CD4-positive, alpha-beta memory T cell (primary cell): ENCODE data around the gene TNNI2. TPM values are rescaled to one million over a fixed set of nuclear protein-coding genes. Genes with fewer than 3 reads are reported as not detected.
A peak's percentile ranks its signal among the peaks of the same experiment; 100 is the strongest.

Source experiments
- CTCF ChIA-PET: fragments of 350-600 bp; sonication (Branson Sonifier 250); formaldehyde crosslinking; loops from one replicate; lab custom pipeline; 2021; ENCODE audit warnings: inconsistent platforms; ENCODE audit not compliant: partially characterized antibody; lab: Charles Lee
- POLR2A ChIA-PET: fragments of 350-600 bp; sonication (Branson Sonifier 250); formaldehyde crosslinking; loops from one replicate; lab custom pipeline; 2021; ENCODE audit not compliant: partially characterized antibody; lab: Charles Lee
- DNase-seq, 5 donors: peaks; one replicate each; pipeline versions ENCODE4 v3.0.0 to v3.0.0-alpha.2; 2020 to 2022; ENCODE audit warnings: mixed read lengths in 1 of 5
- H3K27ac ChIP-seq: one replicate; pipeline ENCODE4 v1.7.0; 2013; ENCODE audit warnings: low read depth, low read length
- H3K27me3 ChIP-seq: 2 replicates; pipeline ENCODE4 v1.7.0; 2013; ENCODE audit warnings: mild to moderate bottlenecking, low read length, moderate library complexity; ENCODE audit not compliant: insufficient read depth
- H3K36me3 ChIP-seq: 2 replicates; pipeline ENCODE4 v1.7.0; 2013; ENCODE audit warnings: mild to moderate bottlenecking, low read length, moderate library complexity; ENCODE audit not compliant: insufficient read depth
- H3K4me1 ChIP-seq: 2 replicates; pipeline ENCODE4 v1.7.0; 2013; ENCODE audit warnings: mild to moderate bottlenecking, low read length, moderate library complexity; ENCODE audit not compliant: insufficient read depth
- H3K4me3 ChIP-seq, 2 donors: one replicate each; pipeline ENCODE4 v1.7.0; 2013; ENCODE audit warnings: low read length in 2 of 2, mild to moderate bottlenecking in 1 of 2
- H3K9me3 ChIP-seq, 2 donors: one replicate each; pipeline ENCODE4 v1.7.0; 2013; ENCODE audit warnings: low read length in 2 of 2, control low read depth in 1 of 2; ENCODE audit not compliant: control insufficient read depth in 1 of 2
- H3K27ac Mint-ChIP-seq, 7 donors: one replicate each; pipeline ENCODE4 v1.8.0; 2020 to 2021; ENCODE audit warnings: mixed read lengths in 7 of 7, mild to moderate bottlenecking in 6 of 7, inconsistent platforms in 3 of 7, moderate library complexity in 3 of 7
- H3K27me3 Mint-ChIP-seq, 2 donors: one replicate each; pipeline ENCODE4 v1.8.0; 2020 to 2021; ENCODE audit warnings: mixed read lengths in 2 of 2
- H3K36me3 Mint-ChIP-seq, 2 donors: one replicate each; pipeline ENCODE4 v1.8.0; 2020 to 2021; ENCODE audit warnings: mixed read lengths in 2 of 2, inconsistent platforms in 1 of 2, mild to moderate bottlenecking in 1 of 2
- H3K4me1 Mint-ChIP-seq, 4 donors: one replicate each; pipeline ENCODE4 v1.8.0; 2020 to 2021; ENCODE audit warnings: mixed read lengths in 4 of 4, mild to moderate bottlenecking in 1 of 4
- H3K4me3 Mint-ChIP-seq, 8 donors: one replicate each; pipeline ENCODE4 v1.8.0; 2020 to 2021; ENCODE audit warnings: mixed read lengths in 8 of 8, mild to moderate bottlenecking in 7 of 8, moderate library complexity in 6 of 8, inconsistent platforms in 3 of 8
- H3K9me3 Mint-ChIP-seq, 8 donors: one replicate each; pipeline ENCODE4 v1.8.0; 2020 to 2021; ENCODE audit warnings: mixed read lengths in 8 of 8, mild to moderate bottlenecking in 5 of 8, inconsistent platforms in 3 of 8, moderate library complexity in 1 of 8
- intact Hi-C: fragments of 100-400 bp; cut with micrococcal nuclease; formaldehyde crosslinking; loops from one replicate; pipeline ENCODE4 v1.15.1; 2023
- polyA plus RNA-seq, 2 donors: library from polyadenylated mRNA; unstranded; fragments of 300-500 nt; fragmentation: Illumina TruSeq; gene quantifications; one replicate each; pipeline ENCODE4 v1.2.3, GENCODE V29; 2021
- total RNA-seq, 2 experiments: library from RNA; stranded (reverse); gene quantifications; one replicate each; pipeline ENCODE4 v1.2.3, GENCODE V29; 2021

The TNNI2 gene
- total RNA-seq (not detected), polyA plus RNA-seq (not detected)

GRCh38 chr11:1838426-1839144 is at the start of gene TNNI2:
TNNI2 (plus strand) TSS chr11:1838981; CDS start chr11:1839697, 716 bp downstream.
- no peak within 1 kb of the TSS for H3K27ac ChIP-seq
- peak in 1 of 5 donors; percentile 33 for DNase-seq
- H3K9me3 ChIP-seq: no peaks in the 10 kb centered on the region
- H3K9me3 Mint-ChIP-seq: no peaks in the 10 kb centered on the region
- H3K4me1 Mint-ChIP-seq: peaks cover 8 to 18% (median 10%) of the 10 kb centered on the region in 4 donors
- ChIA-PET CTCF (interaction anchor here (0.6 to 3.0 kb wide), 8 partner anchors 12 to 1342 kb away, joined by 3 to 10 read pairs (median 4); no protein-coding TSS in a partner anchor), POLR2A (interaction anchor here (0.8 to 5.5 kb wide), 4 partner anchors 12 to 50 kb away, joined by 3 to 27 read pairs (median 11); partner anchors contain the start of gene LSP1)
- no peaks in the 10 kb centered on the region for H3K27me3 ChIP-seq
- no peak within 1 kb of the TSS for H3K4me3 ChIP-seq
- peaks cover 23% of the 10 kb centered on the region for H3K4me1 ChIP-seq
- H3K4me3 Mint-ChIP-seq: peak within 1 kb of the TSS in 1 of 8 donors; percentile 15
- H3K27ac Mint-ChIP-seq: peak within 1 kb of the TSS in 3 of 7 donors; percentile 30 to 41 (median 35)
- H3K27me3 Mint-ChIP-seq: no peaks in the 10 kb centered on the region
- H3K36me3 Mint-ChIP-seq: no peaks in the 10 kb centered on the region
- intact Hi-C loops: loop anchor here (1.0 kb wide), 1 partner anchor 14 kb away; no protein-coding TSS in a partner anchor
- H3K36me3 ChIP-seq: no peaks in the 10 kb centered on the region

- DNase-seq: no peak
- Histone ChIP-seq H3K27me3 (no peaks in the 10 kb centered on the region), H3K4me3 (no peak overlapping the region), H3K36me3 (no peaks in the 10 kb centered on the region), H3K27ac (no peak overlapping the region), H3K9me3 (no peaks in the 10 kb centered on the region), H3K4me1 (peaks cover 5% of the 10 kb centered on the region)
- H3K9me3 Mint-ChIP-seq: peaks cover 0 to 11% (median 3%) of the 10 kb centered on the region in 8 donors
- peaks cover 0 to 4% of the 10 kb centered on the region in 2 donors for H3K36me3 Mint-ChIP-seq
- H3K27me3 Mint-ChIP-seq: peaks cover 12 to 15% of the 10 kb centered on the region in 2 donors
- ChIA-PET CTCF (interaction anchor here (1.1 to 2.5 kb wide), 3 partner anchors 23 to 98 kb away, joined by 3 to 8 read pairs (median 6); no protein-coding TSS in a partner anchor), POLR2A (no interaction called here)
- peaks cover 0 to 6% (median 5%) of the 10 kb centered on the region in 4 donors for H3K4me1 Mint-ChIP-seq
- intact Hi-C loops: no loop called here
- H3K4me3 Mint-ChIP-seq: no peak overlapping the region
- H3K27ac Mint-ChIP-seq: peak overlapping the region in 1 of 7 donors; percentile 41
These were observed 46.9 kb upstream of the TNNI2 start for GRCh38 chr11:1791912-1792311.

- Histone ChIP-seq H3K36me3 (no peaks in the 10 kb centered on the region), H3K27me3 (no peaks in the 10 kb centered on the region), H3K4me1 (peaks cover 5% of the 10 kb centered on the region), H3K4me3 (no peak overlapping the region), H3K27ac (no peak overlapping the region), H3K9me3 (no peaks in the 10 kb centered on the region)
- intact Hi-C loops: no loop called here
- Mint-ChIP-seq H3K9me3 (peaks cover 0 to 11% (median 3%) of the 10 kb centered on the region in 8 donors), H3K4me3 (peak overlapping the region in 4 of 8 donors; percentile 23 to 64 (median 56)), H3K36me3 (peaks cover 0 to 4% of the 10 kb centered on the region in 2 donors), H3K27ac (no peak overlapping the region), H3K4me1 (peaks cover 0 to 6% (median 5%) of the 10 kb centered on the region in 4 donors), H3K27me3 (peaks cover 14 to 16% of the 10 kb centered on the region in 2 donors)
- CTCF ChIA-PET: interaction anchor here (2.4 to 2.5 kb wide), 2 partner anchors 40 to 99 kb away, joined by 6 to 8 read pairs; no protein-coding TSS in a partner anchor
- POLR2A ChIA-PET: no interaction called here
- DNase-seq: no peak
These were observed 46.3 kb upstream of the TNNI2 start for GRCh38 chr11:1792461-1792860.

- H3K27ac Mint-ChIP-seq: no peak overlapping the region
- H3K36me3 ChIP-seq: no peaks in the 10 kb centered on the region
- H3K4me3 ChIP-seq: no peak overlapping the region
- no peak for DNase-seq
- H3K4me1 Mint-ChIP-seq: peaks cover 0 to 6% (median 5%) of the 10 kb centered on the region in 4 donors
- peaks cover 5% of the 10 kb centered on the region for H3K4me1 ChIP-seq
- CTCF ChIA-PET: interaction anchor here (2.4 to 2.5 kb wide), 2 partner anchors 40 to 99 kb away, joined by 6 to 8 read pairs; no protein-coding TSS in a partner anchor
- peak overlapping the region in 1 of 8 donors; percentile 6 for H3K4me3 Mint-ChIP-seq
- H3K9me3 ChIP-seq: no peaks in the 10 kb centered on the region
- H3K9me3 Mint-ChIP-seq: peaks cover 0 to 11% (median 3%) of the 10 kb centered on the region in 8 donors
- no peaks in the 10 kb centered on the region for H3K27me3 ChIP-seq
- POLR2A ChIA-PET: no interaction called here
- H3K27ac ChIP-seq: no peak overlapping the region
- peaks cover 0 to 4% of the 10 kb centered on the region in 2 donors for H3K36me3 Mint-ChIP-seq
- H3K27me3 Mint-ChIP-seq: peaks cover 16% of the 10 kb centered on the region in 2 donors
- intact Hi-C loops: no loop called here
These were observed 45.7 kb upstream of the TNNI2 start for GRCh38 chr11:1793081-1793480.

GRCh38 chr11:1796413-1797011 is 42.3 kb upstream of the TNNI2 start:
- Mint-ChIP-seq H3K27me3 (peaks cover 26 to 29% of the 10 kb centered on the region in 2 donors), H3K4me1 (peaks cover 0 to 5% (median 3%) of the 10 kb centered on the region in 4 donors), H3K27ac (peak overlapping the region in 1 of 7 donors; percentile 27), H3K36me3 (peaks cover 0 to 4% of the 10 kb centered on the region in 2 donors), H3K9me3 (peaks cover 0 to 11% (median 3%) of the 10 kb centered on the region in 8 donors), H3K4me3 (no peak overlapping the region)
- CTCF ChIA-PET: no interaction called here
- POLR2A ChIA-PET: no interaction called here
- DNase-seq: no peak
- no peaks in the 10 kb centered on the region for H3K36me3 ChIP-seq
- H3K9me3 ChIP-seq: no peaks in the 10 kb centered on the region
- H3K27me3 ChIP-seq: no peaks in the 10 kb centered on the region
- no peak overlapping the region for H3K27ac ChIP-seq
- intact Hi-C loops: no loop called here
- H3K4me1 ChIP-seq: peaks cover 5% of the 10 kb centered on the region
- no peak overlapping the region for H3K4me3 ChIP-seq

- H3K4me3 Mint-ChIP-seq: no peak overlapping the region
- no peak for DNase-seq
- H3K27ac Mint-ChIP-seq: no peak overlapping the region
- no peak overlapping the region for H3K4me3 ChIP-seq
- peaks cover 2% of the 10 kb centered on the region for H3K4me1 ChIP-seq
- H3K9me3 Mint-ChIP-seq: peaks cover 0 to 8% (median 2%) of the 10 kb centered on the region in 8 donors
- no peaks in the 10 kb centered on the region for H3K9me3 ChIP-seq
- ChIA-PET CTCF (no interaction called here), POLR2A (no interaction called here)
- no peak overlapping the region for H3K27ac ChIP-seq
- H3K27me3 Mint-ChIP-seq: peaks cover 26 to 27% of the 10 kb centered on the region in 2 donors
- H3K4me1 Mint-ChIP-seq: peaks cover 0 to 2% (median 1%) of the 10 kb centered on the region in 4 donors
- H3K36me3 Mint-ChIP-seq: peaks cover 0 to 4% of the 10 kb centered on the region in 2 donors
- intact Hi-C loops: no loop called here
- no peaks in the 10 kb centered on the region for H3K36me3 ChIP-seq
- H3K27me3 ChIP-seq: no peaks in the 10 kb centered on the region
These were observed 41.2 kb upstream of the TNNI2 start for GRCh38 chr11:1797391-1798125.
